Activated T-helper 17 cell treated with anti-CD3 and anti-CD28 coated beads, Interleukin-2, amount 50 U/mL, for 72 hours (primary cell): ENCODE measurements around the gene DPP10. TPM values are rescaled to one million over a fixed set of nuclear protein-coding genes. Genes with fewer than 3 reads are reported as not detected.

Experiments
- ATAC-seq: fragments of 150-1000 bp; cut with Tn5 transposase; replicated peaks from 2 replicates; pipeline ENCODE4 v1.10.0; 2021; ENCODE audit warnings: mild to moderate bottlenecking, moderate library complexity
- H3K27ac Mint-ChIP-seq: one replicate; pipeline ENCODE4 v1.8.0; 2022; ENCODE audit warnings: mixed read lengths
- H3K27me3 Mint-ChIP-seq: one replicate; pipeline ENCODE4 v1.8.0; 2022; ENCODE audit warnings: mixed read lengths
- H3K36me3 Mint-ChIP-seq: one replicate; pipeline ENCODE4 v1.8.0; 2022; ENCODE audit warnings: low read depth, mild to moderate bottlenecking, mixed read lengths
- H3K4me1 Mint-ChIP-seq: one replicate; pipeline ENCODE4 v1.8.0; 2022; ENCODE audit warnings: mixed read lengths
- H3K4me3 Mint-ChIP-seq: one replicate; pipeline ENCODE4 v1.8.0; 2022; ENCODE audit warnings: mild to moderate bottlenecking, mixed read lengths
- H3K9me3 Mint-ChIP-seq: one replicate; pipeline ENCODE4 v1.8.0; 2022; ENCODE audit warnings: mixed read lengths
- total RNA-seq, 2 donors: library from RNA; stranded (reverse); gene quantifications; one replicate each; pipeline ENCODE4 v1.2.3, GENCODE V29; 2022

Gene DPP10
- total RNA-seq, 2 donors from 2014 or later = not detected

DNA sequence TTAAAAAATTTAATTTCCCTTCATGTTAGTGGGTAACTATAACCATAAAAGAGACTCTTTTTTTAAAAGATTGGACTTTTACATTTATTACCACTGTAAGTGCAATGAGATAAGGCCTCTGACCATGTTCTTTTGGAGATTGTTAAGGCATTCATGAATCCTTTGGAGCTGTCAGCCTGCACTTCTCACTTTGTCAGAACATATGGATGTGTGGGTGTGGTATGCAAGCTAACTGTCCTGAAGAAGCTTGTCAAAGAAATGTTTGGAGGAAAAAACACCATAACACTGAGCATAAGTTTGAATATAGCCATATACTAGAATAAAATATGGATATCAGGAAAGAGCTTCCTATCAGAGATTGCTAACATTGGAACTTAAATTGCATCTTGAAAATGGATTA, 754.1 kb downstream of the DPP10 start:
- no peaks in the 10 kb centered on the region for H3K36me3 Mint-ChIP-seq

DNA sequence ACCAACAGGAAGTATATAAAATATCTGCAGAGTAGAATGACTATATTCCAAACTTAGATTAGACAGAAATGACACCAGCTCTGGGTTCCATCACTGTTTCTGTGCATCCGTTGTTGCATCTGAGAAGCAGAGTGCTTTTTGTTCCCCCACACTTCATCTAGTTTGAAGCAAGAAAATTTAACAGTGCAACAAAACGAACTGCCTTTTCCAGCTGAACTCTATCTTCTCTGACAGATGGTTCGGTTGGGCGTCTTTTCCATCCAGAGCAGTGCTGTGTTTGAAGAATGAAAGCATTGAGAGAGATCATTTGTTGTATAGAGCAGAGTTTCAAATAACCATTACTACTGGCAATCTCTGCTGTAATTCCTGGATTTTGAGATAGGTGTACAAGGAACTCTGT, 757.5 kb downstream of the DPP10 start:
- Mint-ChIP-seq H3K4me1 (no peaks in the 10 kb centered on the region), H3K27me3 (no peaks in the 10 kb centered on the region), H3K9me3 (peaks cover 4% of the 10 kb centered on the region), H3K36me3 (no peaks in the 10 kb centered on the region), H3K27ac (no peak overlapping the region), H3K4me3 (no peak overlapping the region)
- no peak for ATAC-seq

More for the DNA sequence above, 754.1 kb downstream of the DPP10 start:
- no peak overlapping the region for H3K4me3 Mint-ChIP-seq
- no peaks in the 10 kb centered on the region for H3K27me3 Mint-ChIP-seq
- H3K4me1 Mint-ChIP-seq = no peaks in the 10 kb centered on the region
- no peak for ATAC-seq
- peaks cover 4% of the 10 kb centered on the region for H3K9me3 Mint-ChIP-seq
- no peak overlapping the region for H3K27ac Mint-ChIP-seq

DNA sequence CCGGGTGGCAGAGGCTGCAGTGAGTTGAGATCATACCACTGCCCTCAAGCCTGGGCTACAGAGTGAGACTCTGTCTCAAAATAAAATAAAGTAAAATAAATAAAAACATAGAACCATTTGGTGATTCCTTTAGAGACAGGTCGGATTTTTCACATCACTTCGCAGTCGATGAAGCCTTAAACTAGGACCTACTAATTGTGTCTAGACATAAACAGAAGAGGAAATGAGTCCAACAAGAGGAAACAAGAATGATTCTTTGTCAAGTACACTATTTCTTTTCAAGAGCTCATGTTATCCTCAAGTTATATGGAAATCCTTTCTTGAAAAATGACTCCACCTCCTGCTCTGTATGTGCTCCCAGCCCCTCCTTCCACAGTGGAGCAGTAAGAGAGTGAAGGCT, 758.9 kb downstream of the DPP10 start:
- no peak overlapping the region for H3K4me3 Mint-ChIP-seq
- no peak overlapping the region for H3K27ac Mint-ChIP-seq
- no peaks in the 10 kb centered on the region for H3K36me3 Mint-ChIP-seq
- no peaks in the 10 kb centered on the region for H3K27me3 Mint-ChIP-seq
- no peaks in the 10 kb centered on the region for H3K4me1 Mint-ChIP-seq
- ATAC-seq = no peak
- peaks cover 4% of the 10 kb centered on the region for H3K9me3 Mint-ChIP-seq

DNA sequence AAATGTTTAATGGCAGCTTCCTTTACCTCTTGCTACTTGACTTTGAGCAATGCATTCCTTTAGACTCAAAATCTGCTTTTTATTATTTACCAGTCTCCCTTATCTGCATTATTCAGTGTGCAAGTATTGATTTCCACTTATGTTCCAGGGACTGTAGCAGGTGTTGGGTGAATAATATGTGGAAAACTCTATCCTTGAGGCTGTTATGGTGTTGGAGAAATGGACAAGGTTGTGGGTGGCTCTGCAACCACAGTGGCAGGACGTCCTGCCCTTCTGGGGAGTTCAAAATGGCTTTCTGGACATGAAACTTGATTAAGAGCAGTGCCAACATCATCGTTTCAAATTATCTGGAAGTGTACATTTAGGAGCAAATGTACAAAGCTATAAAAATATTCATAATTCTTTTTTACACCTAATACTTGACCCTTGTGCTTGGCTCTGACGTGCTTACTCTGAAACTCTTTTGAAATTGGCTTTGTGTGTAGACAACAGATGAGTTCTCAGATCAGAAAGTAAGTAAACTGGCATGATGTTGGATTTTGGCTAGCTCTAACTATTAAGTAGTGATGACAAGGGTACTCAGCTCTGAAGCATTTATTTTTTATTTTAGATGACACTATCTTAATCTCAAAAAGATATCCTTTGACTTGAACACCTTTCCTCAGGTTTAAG, 766.2 kb downstream of the DPP10 start:
- Mint-ChIP-seq H3K27me3 (no peaks in the 10 kb centered on the region), H3K4me1 (no peaks in the 10 kb centered on the region), H3K36me3 (no peaks in the 10 kb centered on the region), H3K9me3 (peaks cover 5% of the 10 kb centered on the region), H3K4me3 (no peak overlapping the region), H3K27ac (no peak overlapping the region)
- no peak for ATAC-seq

DNA sequence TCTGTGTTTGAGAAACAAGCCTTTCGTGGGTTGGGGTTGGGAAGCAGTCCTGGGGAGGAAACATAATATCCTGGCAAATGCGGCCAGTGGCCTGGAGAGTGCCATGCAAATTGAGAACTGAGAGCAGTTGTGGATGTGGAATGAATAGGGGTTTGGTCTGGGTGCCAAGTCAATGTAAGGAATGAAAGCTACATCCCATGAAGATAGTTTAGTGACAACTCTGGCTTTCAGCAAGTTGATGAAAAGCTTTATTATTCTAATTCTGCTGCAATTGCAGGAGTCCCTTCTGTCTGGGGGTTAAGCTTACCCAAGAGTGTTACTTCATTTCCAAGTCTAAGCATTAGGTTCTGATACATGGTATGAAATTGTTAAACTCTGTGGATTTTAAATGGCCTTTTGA, 771.6 kb downstream of the DPP10 start:
- Mint-ChIP-seq H3K9me3 (peaks cover 8% of the 10 kb centered on the region), H3K27me3 (no peaks in the 10 kb centered on the region), H3K36me3 (no peaks in the 10 kb centered on the region), H3K4me1 (no peaks in the 10 kb centered on the region), H3K27ac (no peak overlapping the region), H3K4me3 (no peak overlapping the region)
- ATAC-seq = no peak

DNA sequence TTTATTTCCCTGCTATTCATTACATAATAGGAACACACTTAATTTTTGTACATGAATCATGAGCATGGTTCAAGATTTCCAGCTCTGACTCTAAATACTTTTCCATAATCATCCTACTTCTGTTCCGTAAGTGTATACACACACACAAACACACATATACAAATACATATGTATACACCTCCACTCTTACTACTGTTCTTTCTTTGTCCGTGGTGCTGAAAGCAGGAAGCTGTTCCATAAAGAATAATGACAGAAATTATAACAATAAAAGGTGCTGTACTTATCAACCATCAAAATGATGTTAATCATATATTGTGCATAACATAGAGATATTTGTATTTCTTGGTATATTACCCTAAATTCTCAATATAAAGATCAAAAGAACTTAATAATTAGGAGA, 776.9 kb downstream of the DPP10 start:
- Mint-ChIP-seq H3K27ac (no peak overlapping the region), H3K9me3 (peaks cover 21% of the 10 kb centered on the region), H3K4me3 (no peak overlapping the region), H3K27me3 (no peaks in the 10 kb centered on the region), H3K4me1 (no peaks in the 10 kb centered on the region), H3K36me3 (no peaks in the 10 kb centered on the region)
- ATAC-seq = no peak

DNA sequence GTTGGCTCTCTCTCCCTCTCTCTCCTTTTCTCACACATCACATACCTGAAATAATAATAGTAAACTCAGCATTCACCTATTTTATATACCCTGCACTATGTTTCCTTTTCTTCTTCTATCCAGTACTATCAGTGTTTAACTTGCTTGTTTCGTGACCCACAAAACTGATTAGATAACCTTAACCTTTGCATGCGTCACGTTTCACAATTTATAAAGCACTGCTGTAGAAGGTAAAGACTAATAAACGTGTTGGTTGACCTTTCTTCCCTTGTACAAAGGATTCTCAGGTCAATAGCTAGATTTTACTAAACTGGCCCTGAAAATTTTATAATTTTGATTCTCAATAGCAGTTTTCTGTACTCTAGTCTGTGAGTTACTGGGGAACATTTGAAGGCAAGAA, 791.7 kb downstream of the DPP10 start:
- Mint-ChIP-seq H3K4me3 (no peak overlapping the region), H3K36me3 (no peaks in the 10 kb centered on the region), H3K27me3 (no peaks in the 10 kb centered on the region), H3K4me1 (no peaks in the 10 kb centered on the region), H3K27ac (no peak overlapping the region), H3K9me3 (peaks cover 9% of the 10 kb centered on the region)
- ATAC-seq = no peak

DNA sequence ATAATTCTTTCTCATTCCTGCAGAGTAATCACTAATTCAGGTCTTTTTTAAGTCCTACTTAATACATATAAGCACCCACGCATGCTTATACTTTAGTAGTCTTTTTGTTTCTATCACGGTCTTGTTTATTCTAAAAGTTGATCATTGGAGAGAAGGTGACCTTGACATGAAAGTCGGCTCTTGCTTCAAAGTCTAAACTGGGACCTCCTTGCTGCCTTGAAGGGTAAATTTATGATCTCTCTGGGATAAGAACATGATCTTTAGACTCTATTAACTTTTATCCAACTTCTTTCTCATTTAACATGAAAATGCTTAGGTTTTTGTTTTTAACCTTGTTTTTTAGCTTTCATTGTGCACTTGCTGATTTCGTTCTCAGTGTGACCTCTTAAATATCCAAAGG, 792.3 kb downstream of the DPP10 start:
- Mint-ChIP-seq H3K27ac (no peak overlapping the region), H3K4me3 (no peak overlapping the region)

DNA sequence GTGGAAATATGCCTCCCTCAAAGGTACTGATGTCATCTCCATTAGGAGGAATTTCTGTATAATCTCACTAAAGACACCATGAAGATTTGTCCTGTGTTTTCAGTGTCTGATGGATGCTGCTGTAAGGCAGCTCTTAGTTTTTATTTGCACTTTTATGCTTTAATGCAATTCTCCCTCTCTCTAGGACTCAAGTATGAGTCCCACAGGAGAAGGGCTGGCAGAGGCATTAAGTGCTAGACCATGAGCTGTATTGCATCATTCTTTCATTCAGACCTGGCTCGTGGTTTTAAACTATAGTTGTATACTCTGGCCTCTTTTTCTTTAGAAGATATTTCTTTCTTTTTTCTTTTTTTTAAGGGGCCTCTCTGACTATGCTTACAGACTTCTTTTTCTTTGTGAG, 805.6 kb downstream of the DPP10 start:
- Mint-ChIP-seq H3K9me3 (peaks cover 34% of the 10 kb centered on the region), H3K27me3 (no peaks in the 10 kb centered on the region), H3K27ac (no peak overlapping the region), H3K4me1 (no peaks in the 10 kb centered on the region), H3K36me3 (no peaks in the 10 kb centered on the region), H3K4me3 (no peak overlapping the region)
- no peak for ATAC-seq

More for the DNA sequence above, 792.3 kb downstream of the DPP10 start:
- ATAC-seq = no peak
- H3K27me3 Mint-ChIP-seq = no peaks in the 10 kb centered on the region
- H3K36me3 Mint-ChIP-seq = no peaks in the 10 kb centered on the region
- peaks cover 9% of the 10 kb centered on the region for H3K9me3 Mint-ChIP-seq
- H3K4me1 Mint-ChIP-seq = no peaks in the 10 kb centered on the region

DNA sequence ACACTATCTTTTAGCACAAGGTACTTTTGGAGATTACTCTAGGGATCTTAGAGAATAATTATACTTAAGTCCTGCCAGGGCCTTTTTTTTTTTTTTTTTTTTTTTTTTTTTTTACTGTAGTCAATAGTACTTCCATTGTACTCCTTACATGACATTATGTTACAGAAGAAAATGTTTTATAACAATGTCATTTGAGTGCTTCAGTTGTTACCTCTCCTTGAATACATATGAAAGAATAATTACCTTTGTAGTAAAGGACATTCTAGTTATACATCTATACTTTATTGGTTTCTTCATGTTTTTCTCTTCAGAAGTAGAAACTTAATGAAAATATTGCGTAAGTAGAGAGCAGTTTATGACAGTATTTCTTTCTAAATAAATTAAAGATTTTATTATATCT, 834.9 kb downstream of the DPP10 start:
- no peaks in the 10 kb centered on the region for H3K4me1 Mint-ChIP-seq
- ATAC-seq = no peak

DNA sequence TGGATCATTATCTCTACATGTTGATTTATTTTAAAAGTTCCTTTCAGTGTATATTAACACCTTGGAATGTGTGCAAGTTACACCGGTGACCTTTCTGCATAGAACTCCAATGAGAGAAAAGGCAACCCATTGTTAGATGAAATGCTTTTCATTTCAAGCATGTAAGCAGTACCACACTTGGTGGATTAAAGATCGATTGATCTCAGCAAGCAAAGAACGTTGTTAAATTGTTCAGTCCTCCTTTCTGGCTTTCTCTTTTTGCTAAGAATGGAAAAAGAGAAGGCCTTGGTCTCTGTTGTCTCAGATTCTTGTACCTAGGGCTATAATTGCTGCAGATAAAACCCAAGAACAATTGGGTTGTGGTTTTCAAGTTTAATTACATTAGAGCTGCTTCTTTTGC, 843.0 kb downstream of the DPP10 start:
- peaks cover 10% of the 10 kb centered on the region for H3K9me3 Mint-ChIP-seq
- H3K27ac Mint-ChIP-seq = no peak overlapping the region
- no peak for ATAC-seq
- no peaks in the 10 kb centered on the region for H3K4me1 Mint-ChIP-seq
- H3K4me3 Mint-ChIP-seq = no peak overlapping the region
- H3K27me3 Mint-ChIP-seq = no peaks in the 10 kb centered on the region
- H3K36me3 Mint-ChIP-seq = no peaks in the 10 kb centered on the region

More for the DNA sequence above, 834.9 kb downstream of the DPP10 start:
- Mint-ChIP-seq H3K9me3 (peaks cover 7% of the 10 kb centered on the region), H3K27me3 (no peaks in the 10 kb centered on the region), H3K27ac (no peak overlapping the region), H3K4me3 (no peak overlapping the region), H3K36me3 (no peaks in the 10 kb centered on the region)

DNA sequence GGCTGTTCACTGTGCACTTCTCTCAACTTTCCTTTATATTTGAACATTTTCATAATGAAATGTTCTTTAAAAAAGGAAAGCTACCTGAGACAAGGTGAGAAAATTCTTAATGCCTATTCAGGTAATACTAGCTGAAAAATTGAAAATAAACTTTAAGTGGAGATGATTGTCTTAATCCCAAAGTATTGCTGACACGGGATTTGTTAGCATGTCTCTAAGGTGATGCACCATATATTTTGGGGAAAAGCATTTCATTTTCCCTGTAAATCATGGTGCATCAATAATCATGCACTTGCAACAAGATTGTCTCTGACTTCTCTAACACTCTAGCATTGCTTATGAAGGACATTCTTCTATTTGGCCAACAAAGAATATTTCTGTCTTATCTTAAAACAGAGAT, 848.0 kb downstream of the DPP10 start:
- Mint-ChIP-seq H3K4me1 (no peaks in the 10 kb centered on the region), H3K27ac (no peak overlapping the region), H3K4me3 (no peak overlapping the region), H3K36me3 (no peaks in the 10 kb centered on the region), H3K9me3 (peaks cover 20% of the 10 kb centered on the region), H3K27me3 (no peaks in the 10 kb centered on the region)
- ATAC-seq = no peak

DNA sequence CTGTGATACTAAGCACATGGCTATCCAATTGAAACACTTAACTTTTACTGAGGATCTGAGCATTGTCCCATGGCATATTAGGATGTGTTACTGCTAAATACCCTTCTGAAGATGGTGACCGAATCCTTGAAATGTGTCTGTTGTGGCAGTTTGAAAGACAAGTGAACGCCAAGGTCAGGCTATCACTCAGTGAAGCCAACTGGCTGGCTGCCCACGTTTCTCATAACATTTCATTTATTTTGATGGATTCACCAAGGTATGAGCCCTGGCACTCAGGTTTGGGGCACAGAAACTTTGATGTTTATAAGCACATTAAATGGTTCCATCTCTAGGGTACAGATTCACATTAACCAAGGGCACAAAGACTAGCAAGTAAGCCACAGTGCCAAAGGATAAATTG, 850.3 kb downstream of the DPP10 start:
- Mint-ChIP-seq H3K36me3 (no peaks in the 10 kb centered on the region), H3K9me3 (peaks cover 23% of the 10 kb centered on the region), H3K27ac (no peak overlapping the region), H3K4me1 (no peaks in the 10 kb centered on the region), H3K27me3 (no peaks in the 10 kb centered on the region), H3K4me3 (no peak overlapping the region)
- no peak for ATAC-seq

DNA sequence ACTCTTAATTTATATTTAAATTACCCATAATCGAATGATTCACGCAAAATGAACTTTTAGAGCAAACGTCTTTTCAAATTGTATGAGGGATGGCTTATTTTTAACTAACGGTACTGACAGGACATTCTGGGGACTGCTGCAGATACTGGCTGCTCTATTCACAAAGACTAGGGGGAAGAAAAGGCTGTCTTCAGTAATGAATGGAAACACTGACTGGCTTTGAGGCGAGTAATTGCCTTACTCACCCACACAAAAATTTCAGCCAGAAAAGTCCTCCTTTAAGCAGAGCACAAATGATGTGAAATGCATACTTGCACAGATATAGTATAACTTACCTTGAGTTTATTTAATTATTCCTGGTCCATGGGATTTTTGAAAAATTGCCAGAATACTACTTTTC, 852.6 kb downstream of the DPP10 start:
- ATAC-seq = no peak
- Mint-ChIP-seq H3K27ac (no peak overlapping the region), H3K36me3 (no peaks in the 10 kb centered on the region), H3K4me1 (no peaks in the 10 kb centered on the region), H3K4me3 (no peak overlapping the region), H3K9me3 (peaks cover 22% of the 10 kb centered on the region), H3K27me3 (no peaks in the 10 kb centered on the region)

DNA sequence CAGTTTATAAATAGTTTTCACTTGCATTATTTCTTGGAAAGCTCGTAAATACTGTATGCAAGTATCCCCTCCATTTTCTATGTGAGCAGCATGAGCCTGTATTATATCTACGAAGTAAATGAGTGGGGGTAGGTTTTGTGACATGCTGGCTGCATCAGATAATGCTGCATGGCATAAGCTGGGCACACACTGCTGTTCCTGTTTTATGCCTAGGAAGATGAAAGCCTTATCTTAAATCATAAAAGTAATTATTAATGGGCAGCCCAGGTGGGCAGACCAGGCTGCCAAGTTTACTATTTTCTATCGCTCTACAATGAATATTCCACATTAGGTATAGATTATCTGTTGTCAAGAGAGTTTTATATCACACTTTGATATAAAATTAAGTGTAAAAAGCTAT, 854.6 kb downstream of the DPP10 start:
- Mint-ChIP-seq H3K4me3 (no peak overlapping the region), H3K9me3 (peaks cover 27% of the 10 kb centered on the region), H3K27me3 (no peaks in the 10 kb centered on the region), H3K27ac (no peak overlapping the region), H3K36me3 (no peaks in the 10 kb centered on the region), H3K4me1 (no peaks in the 10 kb centered on the region)
- ATAC-seq = no peak

DNA sequence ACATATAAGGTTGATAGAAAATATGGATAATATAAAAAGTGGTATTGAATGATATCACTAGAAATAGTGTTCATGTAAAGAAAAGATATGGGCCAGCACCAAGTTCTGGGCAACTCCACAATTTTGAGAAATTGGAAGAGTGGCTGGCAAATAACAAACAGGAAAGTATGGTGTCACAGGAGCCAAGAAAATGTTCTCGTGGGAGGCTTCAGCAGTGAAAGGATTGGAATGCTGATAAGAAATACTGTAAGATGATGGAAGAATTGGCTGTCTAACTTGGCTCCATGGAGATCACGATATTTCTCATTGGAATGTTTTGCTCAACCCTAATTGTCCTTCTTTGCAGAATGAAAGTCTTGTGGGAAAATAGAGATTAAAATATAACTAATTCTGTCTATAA, 856.8 kb downstream of the DPP10 start:
- Mint-ChIP-seq H3K4me3 (no peak overlapping the region), H3K9me3 (peaks cover 17% of the 10 kb centered on the region), H3K27me3 (no peaks in the 10 kb centered on the region), H3K4me1 (no peaks in the 10 kb centered on the region), H3K27ac (no peak overlapping the region), H3K36me3 (no peaks in the 10 kb centered on the region)
- ATAC-seq = no peak
